Activated CD4-positive, alpha-beta T cell treated with anti-CD3 and anti-CD28 coated beads, Interleukin-2, amount 50 U/mL, for 24 hours (primary cell): ENCODE measurements around the gene IFNAR2.
"Not testable (repeated sequence)": the region's sequence is repeated elsewhere in the genome, so short reads cannot be mapped to it uniquely, and the experiment has no call there.

Experiments
- DNase-seq, 2 donors: peaks; one replicate each; pipeline ENCODE4 v3.0.0-alpha.2; 2020; ENCODE audit warnings: low read depth in 1 of 2, low spot score in 1 of 2

The IFNAR2 gene

GRCh38 chr21:33214056-33214455 lies 15.7 kb upstream of the IFNAR2 start:
- DNase-seq, result no peak

GRCh38 chr21:33217138-33217520 lies 12.6 kb upstream of the IFNAR2 start:
- no peak for DNase-seq

- DNase-seq, result no peak
These were observed 10.4 kb upstream of the IFNAR2 start for GRCh38 chr21:33219300-33219699.

GRCh38 chr21:33219954-33220353 lies 9.8 kb upstream of the IFNAR2 start:
- DNase-seq, result no peak

- DNase-seq, result not testable (repeated sequence)
These were observed 4.4 kb upstream of the IFNAR2 start for GRCh38 chr21:33225376-33225775.

- DNase-seq, result no peak
These were observed 1.3 kb upstream of the IFNAR2 start for GRCh38 chr21:33228455-33228854.

GRCh38 chr21:33229099-33229783 lies 497 bp upstream of the IFNAR2 start:
- no peak for DNase-seq

- DNase-seq, result no peak
These were observed 997 bp downstream of the IFNAR2 start for GRCh38 chr21:33230545-33231324.

- no peak for DNase-seq
These were observed 1.8 kb downstream of the IFNAR2 start for GRCh38 chr21:33231526-33231925.

- DNase-seq, result no peak
These were observed 2.7 kb downstream of the IFNAR2 start for GRCh38 chr21:33232291-33233034.

- no peak for DNase-seq
These were observed 5.1 kb downstream of the IFNAR2 start for GRCh38 chr21:33234635-33235520.

GRCh38 chr21:33236013-33236686 lies 6.4 kb downstream of the IFNAR2 start:
- no peak for DNase-seq

GRCh38 chr21:33236766-33237165 lies 7.0 kb downstream of the IFNAR2 start:
- DNase-seq, result no peak

- DNase-seq, result no peak
These were observed 7.7 kb downstream of the IFNAR2 start for GRCh38 chr21:33237486-33237885.

- no peak for DNase-seq
These were observed 8.4 kb downstream of the IFNAR2 start for GRCh38 chr21:33238146-33238545.

- no peak for DNase-seq
These were observed 9.0 kb downstream of the IFNAR2 start for GRCh38 chr21:33238565-33239255.

- not testable (repeated sequence) for DNase-seq
These were observed 9.9 kb downstream of the IFNAR2 start for GRCh38 chr21:33239559-33240127.

GRCh38 chr21:33240404-33240803 lies 10.7 kb downstream of the IFNAR2 start:
- DNase-seq, result no peak

- no peak for DNase-seq
These were observed 12.1 kb downstream of the IFNAR2 start for GRCh38 chr21:33241846-33242245.
